Tibial artery (tissue), 4 donors: ENCODE measurements around the gene EFR3B.

ENCODE experiments used
- DNase-seq, 2 donors: peaks; one replicate each; pipeline ENCODE4 v3.0.0-alpha.2; 2019
- H3K27ac ChIP-seq, 2 donors: fragments of 200-600 bp; sonication (generic) in 1 of 2; 1 replicate in 1 of 2; 2 replicates in 1 of 2; pipeline ENCODE4 v1.5.1; 2018 to 2019; ENCODE audit warnings: mild to moderate bottlenecking in 1 of 2
- H3K27me3 ChIP-seq, 2 donors: fragments of 200-600 bp; sonication (generic) in 1 of 2; one replicate each; pipeline versions ENCODE4 v1.5.1 to v1.6.0; 2016 to 2019
- H3K36me3 ChIP-seq, 3 donors: fragments of 200-600 bp; sonication (generic) in 2 of 3; one replicate each; pipeline ENCODE4 v1.5.1; 2016 to 2019; ENCODE audit warnings: mild to moderate bottlenecking in 2 of 3
- H3K4me1 ChIP-seq, 4 donors: fragments of 200-600 bp; sonication (generic) in 2 of 4; 1 replicate in 3 of 4; 2 replicates in 1 of 4; pipeline ENCODE4 v1.5.1; 2016 to 2019
- H3K4me3 ChIP-seq, 2 donors: fragments of 200-600 bp; sonication (generic) in 1 of 2; 1 replicate in 1 of 2; 2 replicates in 1 of 2; pipeline ENCODE4 v1.5.1; 2018 to 2019; ENCODE audit warnings: mild to moderate bottlenecking in 2 of 2
- H3K9me3 ChIP-seq, 3 donors: fragments of 200-600 bp; sonication (generic) in 1 of 3; one replicate each; pipeline ENCODE4 v1.5.1; 2016 to 2019
- intact Hi-C: fragments of 100-400 bp; cut with DNase I; formaldehyde crosslinking; loops from one replicate; pipeline ENCODE4 v1.15.0; 2023; ENCODE audit warnings: low total_unique reads
- TF ChIP-seq, protein P1 (sequence below), 2 experiments: fragments of 200-600 bp in 1 of 2; fragments of 450-650 bp in 1 of 2; IDR thresholded peaks; one replicate each; pipeline ENCODE4 v1.5.1; 2017 to 2019; ENCODE audit warnings: antibody characterized with exemption in 2 of 2, mild to moderate bottlenecking in 1 of 2, moderate library complexity in 1 of 2

EFR3B gene

DNA sequence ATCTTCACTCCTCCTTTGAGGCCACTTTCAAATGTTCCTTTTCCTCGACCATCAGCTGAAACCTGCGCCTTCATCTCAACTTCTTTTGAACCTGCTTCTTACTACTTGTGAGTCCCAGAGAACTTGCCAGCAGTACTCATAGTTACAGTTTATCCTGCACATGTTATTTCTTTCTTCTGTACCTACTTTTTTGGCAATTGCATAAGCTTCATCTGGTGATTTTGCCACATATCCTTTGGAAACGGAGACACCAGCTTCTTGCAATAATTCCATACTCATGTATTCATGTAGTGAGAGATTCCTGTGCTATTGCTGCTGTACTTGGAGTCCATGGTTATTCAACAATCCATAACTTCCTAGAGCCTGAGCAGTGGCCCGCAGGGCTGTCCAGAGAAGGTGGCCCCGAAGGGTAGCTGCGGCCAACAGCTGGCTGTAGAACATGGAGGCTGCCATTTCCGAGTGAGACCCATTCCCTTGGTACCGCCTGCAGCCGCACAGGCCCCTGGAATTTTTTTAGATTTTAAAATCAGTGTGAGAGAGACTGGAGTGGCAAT, 39.4 kb downstream of the EFR3B start:
- intact Hi-C loops = no loop called here
- no peak overlapping the region for H3K4me3 ChIP-seq
- H3K27ac ChIP-seq = no peak overlapping the region
- peaks cover 0 to 12% (median 8%) of the 10 kb centered on the region in 4 donors for H3K4me1 ChIP-seq
- no peaks in the 10 kb centered on the region for H3K27me3 ChIP-seq
- no peak for DNase-seq
- no peaks in the 10 kb centered on the region for H3K9me3 ChIP-seq
- no peaks in the 10 kb centered on the region for H3K36me3 ChIP-seq
- TF ChIP-seq, protein P1, sequence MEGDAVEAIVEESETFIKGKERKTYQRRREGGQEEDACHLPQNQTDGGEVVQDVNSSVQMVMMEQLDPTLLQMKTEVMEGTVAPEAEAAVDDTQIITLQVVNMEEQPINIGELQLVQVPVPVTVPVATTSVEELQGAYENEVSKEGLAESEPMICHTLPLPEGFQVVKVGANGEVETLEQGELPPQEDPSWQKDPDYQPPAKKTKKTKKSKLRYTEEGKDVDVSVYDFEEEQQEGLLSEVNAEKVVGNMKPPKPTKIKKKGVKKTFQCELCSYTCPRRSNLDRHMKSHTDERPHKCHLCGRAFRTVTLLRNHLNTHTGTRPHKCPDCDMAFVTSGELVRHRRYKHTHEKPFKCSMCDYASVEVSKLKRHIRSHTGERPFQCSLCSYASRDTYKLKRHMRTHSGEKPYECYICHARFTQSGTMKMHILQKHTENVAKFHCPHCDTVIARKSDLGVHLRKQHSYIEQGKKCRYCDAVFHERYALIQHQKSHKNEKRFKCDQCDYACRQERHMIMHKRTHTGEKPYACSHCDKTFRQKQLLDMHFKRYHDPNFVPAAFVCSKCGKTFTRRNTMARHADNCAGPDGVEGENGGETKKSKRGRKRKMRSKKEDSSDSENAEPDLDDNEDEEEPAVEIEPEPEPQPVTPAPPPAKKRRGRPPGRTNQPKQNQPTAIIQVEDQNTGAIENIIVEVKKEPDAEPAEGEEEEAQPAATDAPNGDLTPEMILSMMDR (IDR thresholded peaks at IDR 0.05) = no peak

DNA sequence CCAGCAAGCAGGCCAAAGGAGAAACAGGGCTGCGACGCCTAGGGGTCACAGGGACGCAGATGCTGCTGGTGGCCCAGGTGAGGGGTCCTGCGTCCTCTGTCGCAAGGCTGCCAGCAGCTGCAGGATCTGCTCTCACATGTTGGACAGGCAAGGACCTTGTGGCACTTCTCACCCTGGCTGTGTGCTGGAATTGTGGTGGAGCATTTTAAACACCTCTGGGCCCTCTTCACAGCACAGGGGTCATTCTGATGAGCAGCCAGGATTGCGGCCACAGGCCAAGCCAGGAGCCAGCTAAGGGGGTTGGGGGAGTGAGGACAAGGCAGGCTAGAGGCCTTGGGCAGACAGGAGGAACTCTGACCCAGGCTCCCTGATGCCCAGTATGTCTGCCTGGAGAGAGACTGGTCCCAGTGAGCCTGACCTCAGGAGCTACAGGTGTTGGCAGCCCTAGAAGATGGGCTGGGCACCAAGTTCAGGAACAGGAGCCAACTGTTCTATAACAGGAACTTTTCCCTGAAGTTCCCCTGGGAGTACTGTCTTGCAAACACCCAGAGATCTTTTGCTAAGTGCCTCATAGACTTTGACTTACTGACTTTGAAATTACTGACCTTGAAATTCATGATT, 40.2 kb downstream of the EFR3B start:
- H3K27ac ChIP-seq = no peak overlapping the region
- H3K9me3 ChIP-seq = no peaks in the 10 kb centered on the region
- no peaks in the 10 kb centered on the region for H3K36me3 ChIP-seq
- no peak for DNase-seq
- H3K4me3 ChIP-seq = no peak overlapping the region
- TF ChIP-seq, protein P1 (IDR thresholded peaks at IDR 0.05) = no peak
- H3K27me3 ChIP-seq = no peaks in the 10 kb centered on the region
- intact Hi-C loops = no loop called here
- peaks cover 0 to 12% (median 8%) of the 10 kb centered on the region in 4 donors for H3K4me1 ChIP-seq

GRCh38 chr2:25085761-25086560, 44.1 kb downstream of the EFR3B start:
- intact Hi-C loops = no loop called here
- no peak overlapping the region for H3K27ac ChIP-seq
- H3K9me3 ChIP-seq = no peaks in the 10 kb centered on the region
- no peak overlapping the region for H3K4me3 ChIP-seq
- TF ChIP-seq, protein P1 (IDR thresholded peaks at IDR 0.05) = no peak
- DNase-seq = no peak
- no peaks in the 10 kb centered on the region for H3K4me1 ChIP-seq
- no peaks in the 10 kb centered on the region for H3K36me3 ChIP-seq
- H3K27me3 ChIP-seq = no peaks in the 10 kb centered on the region

- no peak for DNase-seq
- no peak overlapping the region for H3K27ac ChIP-seq
- no peaks in the 10 kb centered on the region for H3K36me3 ChIP-seq
- intact Hi-C loops = no loop called here
- H3K4me3 ChIP-seq = no peak overlapping the region
- TF ChIP-seq, protein P1 (IDR thresholded peaks at IDR 0.05) = no peak
- no peaks in the 10 kb centered on the region for H3K9me3 ChIP-seq
- H3K27me3 ChIP-seq = no peaks in the 10 kb centered on the region
- no peaks in the 10 kb centered on the region for H3K4me1 ChIP-seq
Observed at GRCh38 chr2:25088817-25089516, 47.1 kb downstream of the EFR3B start.

DNA sequence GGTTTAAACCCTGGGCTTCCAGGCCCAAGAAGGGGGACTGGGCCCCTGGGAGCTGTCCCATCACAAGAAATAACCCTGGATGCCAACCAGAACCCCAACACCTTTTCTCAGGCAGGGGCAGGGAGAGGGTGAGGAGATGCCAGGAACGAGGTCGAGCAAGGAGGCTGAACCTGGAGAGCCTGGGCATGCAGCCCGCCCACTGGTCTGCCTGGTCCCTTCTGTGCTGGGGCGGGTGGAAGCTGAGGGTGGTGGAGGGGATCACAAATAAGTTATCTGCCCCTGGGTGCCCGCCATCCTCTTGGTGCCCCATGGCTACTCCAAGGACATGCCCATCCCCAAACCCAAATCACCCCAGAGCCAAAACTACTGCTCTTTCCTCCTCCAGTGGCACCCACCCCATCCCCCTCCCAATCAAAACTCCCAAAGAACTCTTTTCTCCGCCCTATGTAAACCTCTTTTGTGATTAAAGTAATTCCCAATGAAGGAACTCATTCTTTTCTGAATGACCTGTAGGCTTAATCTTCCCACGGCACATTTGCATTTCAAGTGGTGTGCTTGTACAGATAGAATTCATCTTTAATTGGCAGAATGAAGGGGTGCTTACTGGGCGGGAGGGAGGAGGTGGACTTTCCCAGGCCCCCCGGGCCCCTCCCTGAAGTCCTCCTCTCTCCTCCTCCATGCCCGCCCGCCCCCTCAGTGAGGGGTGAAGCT, 47.9 kb downstream of the EFR3B start:
- Histone ChIP-seq H3K27me3 (no peaks in the 10 kb centered on the region), H3K27ac (no peak overlapping the region), H3K4me1 (no peaks in the 10 kb centered on the region), H3K9me3 (no peaks in the 10 kb centered on the region), H3K36me3 (no peaks in the 10 kb centered on the region), H3K4me3 (no peak overlapping the region)
- TF ChIP-seq, protein P1 (IDR thresholded peaks at IDR 0.05) = no peak
- intact Hi-C loops = no loop called here
- no peak for DNase-seq
